HUES6 (cell line): Measurements from ENCODE around the gene PYURF.
"Not testable (repeated sequence)": the region's sequence is repeated elsewhere in the genome, so short reads cannot be mapped to it uniquely, and the experiment has no call there.

Experiments used
- H3K27ac ChIP-seq: 2 replicates; pipeline ENCODE4 v1.7.0; 2013; ENCODE audit warnings: low read depth, mild to moderate bottlenecking, low read length, inconsistent platforms
- H3K27me3 ChIP-seq: 2 replicates; pipeline ENCODE4 v1.6.1; 2013; ENCODE audit warnings: low read length; ENCODE audit not compliant: control insufficient read depth, insufficient read depth
- H3K36me3 ChIP-seq: 2 replicates; pipeline ENCODE4 v1.6.1; 2013; ENCODE audit warnings: low read length; ENCODE audit not compliant: control insufficient read depth, insufficient read depth
- H3K4me1 ChIP-seq: 2 replicates; pipeline ENCODE4 v1.6.1; 2013; ENCODE audit warnings: low read length; ENCODE audit not compliant: control insufficient read depth, insufficient read depth
- H3K4me3 ChIP-seq: 2 replicates; pipeline ENCODE4 v1.5.1; 2013; ENCODE audit warnings: low read depth, low read length
- H3K9ac ChIP-seq: one replicate; pipeline ENCODE4 v1.6.1; 2013; ENCODE audit warnings: mild to moderate bottlenecking, low read length
- H3K9me3 ChIP-seq: 2 replicates; pipeline ENCODE4 v1.6.1; 2013; ENCODE audit warnings: low read depth, low read length; ENCODE audit not compliant: control insufficient read depth, insufficient read depth

Gene PYURF, protein sequence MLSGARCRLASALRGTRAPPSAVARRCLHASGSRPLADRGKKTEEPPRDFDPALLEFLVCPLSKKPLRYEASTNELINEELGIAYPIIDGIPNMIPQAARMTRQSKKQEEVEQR

DNA sequence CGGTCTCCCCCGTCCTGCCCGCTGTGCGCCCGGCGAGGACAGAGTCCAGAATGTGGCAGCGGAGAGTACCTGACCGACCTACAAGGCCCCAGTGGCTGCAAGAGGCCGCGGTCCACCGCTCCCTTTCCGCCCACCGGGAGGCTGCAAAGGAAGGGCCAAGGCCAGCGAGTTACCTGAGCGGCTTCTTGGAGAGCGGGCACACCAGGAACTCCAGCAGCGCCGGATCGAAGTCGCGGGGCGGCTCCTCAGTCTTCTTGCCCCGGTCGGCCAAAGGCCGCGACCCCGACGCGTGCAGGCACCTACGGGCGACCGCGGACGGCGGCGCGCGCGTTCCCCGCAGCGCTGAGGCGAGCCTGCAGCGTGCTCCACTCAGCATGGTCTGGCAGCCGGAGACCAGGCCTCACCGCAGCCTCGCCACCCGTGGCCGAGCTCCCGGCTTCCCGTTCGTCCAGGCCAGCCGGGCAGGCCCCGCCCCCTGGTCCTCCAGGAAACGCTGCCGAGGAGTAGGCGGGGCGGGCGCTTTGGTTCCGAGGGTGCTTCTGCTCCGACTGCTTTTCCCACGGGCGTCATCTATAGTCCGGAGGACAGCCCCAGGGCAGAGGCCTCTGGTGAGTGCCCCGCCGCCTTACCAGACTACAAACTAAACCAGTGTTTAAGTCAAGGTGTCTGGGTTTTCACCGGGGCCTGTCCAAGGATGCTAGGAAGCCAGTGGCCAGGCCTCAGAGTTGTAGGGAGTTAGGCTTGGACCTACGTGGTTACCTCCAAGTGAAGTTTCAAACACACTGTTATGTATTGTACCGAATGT, at the start of gene PYURF:
PYURF (minus strand) TSS at position 452 of the 805 bp plus-strand sequence; CDS start at position 376, 76 bp downstream.
- H3K4me1 ChIP-seq = peaks cover 19% of the 10 kb centered on the region
- peak within 1 kb of the TSS; percentile 100 for H3K4me3 ChIP-seq
- no peaks in the 10 kb centered on the region for H3K9me3 ChIP-seq
- H3K27ac ChIP-seq = peak within 1 kb of the TSS; percentile 89
- H3K27me3 ChIP-seq = no peaks in the 10 kb centered on the region
- peak within 1 kb of the TSS; percentile 99 for H3K9ac ChIP-seq
- H3K36me3 ChIP-seq = peaks cover 16% of the 10 kb centered on the region

DNA sequence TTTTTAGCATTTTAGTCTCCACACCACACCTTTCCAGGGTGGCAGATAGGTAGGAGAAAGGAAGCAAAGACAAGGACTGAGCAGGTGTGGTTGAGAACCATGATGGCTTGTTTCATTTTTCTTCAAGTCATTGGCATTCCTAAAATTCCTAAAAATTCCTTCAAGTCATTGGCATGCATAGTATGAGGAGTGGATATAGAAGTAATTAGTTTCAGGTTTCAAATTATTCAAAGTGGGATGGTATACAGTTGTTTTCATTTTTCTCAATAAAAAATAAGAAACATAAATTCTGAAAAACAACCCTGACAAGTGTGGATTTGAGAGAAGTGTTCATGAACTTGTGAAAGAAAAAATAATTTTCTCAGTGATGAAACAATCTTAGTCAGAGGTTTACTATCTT, 46.4 kb upstream of the PYURF start:
- Histone ChIP-seq H3K27me3 (no peaks in the 10 kb centered on the region), H3K4me1 (peaks cover 11% of the 10 kb centered on the region; the same call in 1 of the 2 replicates), H3K27ac (no peak overlapping the region), H3K9me3 (no peaks in the 10 kb centered on the region), H3K36me3 (no peaks in the 10 kb centered on the region), H3K9ac (no peak overlapping the region), H3K4me3 (no peak overlapping the region)

DNA sequence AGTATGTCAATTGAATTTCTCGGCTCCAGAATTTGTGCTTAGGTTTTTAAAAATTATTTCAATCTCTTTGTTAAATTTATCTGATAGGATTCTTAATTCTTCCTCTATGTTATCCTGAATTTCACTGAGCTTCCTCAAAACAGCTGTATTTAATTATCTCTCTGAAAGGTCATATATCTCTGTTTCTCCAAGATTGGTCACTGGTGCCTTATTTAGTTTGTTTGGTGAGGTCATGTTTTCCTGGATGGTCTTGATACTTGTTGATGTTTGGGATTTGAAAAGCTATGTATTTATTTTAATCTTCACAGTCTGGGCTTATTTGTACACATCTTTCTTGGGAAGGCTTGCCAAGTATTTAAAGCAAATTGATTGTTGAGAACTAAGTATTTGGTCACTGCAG, 44.0 kb upstream of the PYURF start:
- Histone ChIP-seq H3K4me3 (no peak overlapping the region), H3K4me1 (peaks cover 4% of the 10 kb centered on the region; the same call in 1 of the 2 replicates), H3K36me3 (no peaks in the 10 kb centered on the region), H3K27ac (no peak overlapping the region), H3K9me3 (no peaks in the 10 kb centered on the region), H3K9ac (no peak overlapping the region), H3K27me3 (no peaks in the 10 kb centered on the region)

DNA sequence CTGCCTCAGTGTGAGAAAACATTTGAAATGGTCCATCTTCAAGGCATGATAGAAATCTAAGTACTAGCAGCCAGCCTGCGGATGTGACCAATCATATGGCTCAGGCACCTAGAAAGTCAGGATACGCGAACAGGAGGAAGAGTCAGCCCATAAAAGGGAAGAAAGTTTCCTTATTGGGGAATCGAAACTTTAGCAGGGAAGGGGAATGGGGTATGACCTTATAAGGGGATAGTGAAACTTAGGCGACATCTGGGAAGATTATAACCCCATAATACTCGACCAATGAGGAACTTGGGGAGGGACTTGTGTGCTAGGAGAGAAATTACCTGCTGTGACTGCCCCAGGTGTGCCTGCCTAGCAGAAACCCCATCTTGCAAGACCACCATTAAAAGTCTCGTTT, 26.2 kb upstream of the PYURF start:
- H3K4me1 ChIP-seq = no peaks in the 10 kb centered on the region

DNA sequence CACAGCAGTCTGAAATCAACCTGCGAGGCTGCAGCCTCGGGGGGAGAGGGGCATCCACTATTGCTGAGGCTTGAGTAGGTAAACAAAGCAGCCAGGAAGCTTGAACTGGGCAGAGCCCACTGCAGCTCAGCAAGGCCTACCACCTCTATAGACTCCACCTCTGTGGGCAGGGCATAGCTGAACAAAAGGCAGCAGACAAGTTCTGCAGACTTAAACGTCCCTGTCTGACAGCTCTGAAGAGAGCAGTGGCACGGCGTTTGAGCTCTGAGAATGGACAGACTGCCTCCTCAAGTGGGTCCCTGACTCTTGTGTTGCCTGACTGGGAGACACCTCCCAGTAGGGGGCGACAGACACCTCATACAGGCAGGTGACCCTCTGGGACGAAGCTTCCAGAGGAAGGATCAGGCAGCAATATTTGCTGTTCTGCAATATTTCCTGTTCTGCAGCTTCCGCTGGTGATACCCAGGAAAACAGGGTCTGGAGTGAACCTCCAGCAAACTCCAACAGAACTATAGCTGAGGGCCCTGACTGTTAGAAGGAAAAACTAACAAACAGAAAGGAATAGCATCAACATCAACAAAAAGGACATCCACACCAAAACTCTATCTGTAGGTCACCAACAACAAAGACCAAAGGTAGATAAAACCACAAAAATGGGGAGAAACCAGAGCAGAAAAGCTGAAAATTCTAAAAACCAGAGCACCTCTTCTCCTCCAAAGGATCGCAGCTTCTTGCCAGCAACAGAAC, 15.9 kb upstream of the PYURF start:
- H3K4me3 ChIP-seq, H3K9me3 ChIP-seq, H3K36me3 ChIP-seq, H3K27me3 ChIP-seq, H3K27ac ChIP-seq, H3K9ac ChIP-seq: not testable (repeated sequence)
- H3K4me1 ChIP-seq = peaks cover 12% of the 10 kb centered on the region; the same call in 1 of the 2 replicates

More for the DNA sequence above, 26.2 kb upstream of the PYURF start:
- H3K27ac ChIP-seq = no peak overlapping the region
- H3K4me3 ChIP-seq = no peak overlapping the region
- no peaks in the 10 kb centered on the region for H3K36me3 ChIP-seq
- no peaks in the 10 kb centered on the region for H3K27me3 ChIP-seq
- no peak overlapping the region for H3K9ac ChIP-seq
- no peaks in the 10 kb centered on the region for H3K9me3 ChIP-seq

DNA sequence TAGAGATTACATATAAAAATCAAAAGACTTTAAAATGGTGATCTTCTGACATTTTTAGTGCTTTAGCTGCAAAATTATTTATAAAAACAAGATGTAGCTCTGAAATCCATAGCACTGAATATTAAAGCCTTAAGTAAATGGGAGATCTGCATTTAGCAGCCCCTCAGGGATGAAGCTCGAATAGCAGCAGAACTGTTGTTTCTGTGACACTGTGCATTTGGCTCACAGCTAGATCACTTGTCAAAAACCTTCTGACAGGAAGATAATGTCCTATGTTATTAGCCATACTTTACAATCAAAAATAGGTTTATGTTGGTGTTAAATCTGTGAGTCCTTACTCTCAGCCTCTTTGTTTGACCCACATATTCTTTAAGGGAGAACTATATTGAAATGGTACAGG, 14.1 kb upstream of the PYURF start:
- no peak overlapping the region for H3K4me3 ChIP-seq
- H3K27me3 ChIP-seq = no peaks in the 10 kb centered on the region
- peaks cover 29% of the 10 kb centered on the region for H3K4me1 ChIP-seq
- H3K27ac ChIP-seq = no peak overlapping the region
- no peak overlapping the region for H3K9ac ChIP-seq
- H3K9me3 ChIP-seq = no peaks in the 10 kb centered on the region
- no peaks in the 10 kb centered on the region for H3K36me3 ChIP-seq

DNA sequence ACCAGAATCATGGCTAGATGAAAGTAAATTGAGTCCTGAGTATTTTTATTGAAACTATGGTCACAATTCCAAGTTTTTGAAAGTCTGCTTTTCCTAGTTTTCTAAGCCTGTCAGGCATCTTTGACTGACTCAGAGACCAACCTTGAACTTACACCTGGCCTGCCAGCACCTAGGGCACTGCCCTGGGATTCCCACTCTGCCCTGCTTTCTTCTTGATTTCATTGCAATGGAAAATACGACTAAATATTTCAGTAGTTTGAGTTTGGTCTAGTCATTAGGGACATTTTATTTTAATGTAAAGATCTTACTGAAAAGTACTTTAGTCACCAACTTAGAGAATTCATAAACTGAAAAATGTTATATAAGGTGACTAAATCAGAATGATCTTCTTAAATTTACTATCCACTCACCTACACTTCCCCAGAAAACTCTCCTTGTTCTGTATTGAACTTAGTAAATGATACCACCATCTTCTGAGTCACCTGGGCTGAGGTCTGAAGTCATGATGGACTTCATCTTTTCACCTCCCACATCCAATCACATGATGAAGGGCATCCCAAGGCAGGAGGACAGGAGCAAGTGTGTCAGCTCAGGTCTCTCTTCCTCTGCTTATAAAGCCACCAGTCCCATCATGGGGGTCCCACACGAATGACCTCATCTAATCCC, 11.6 kb upstream of the PYURF start:
- H3K36me3 ChIP-seq = no peaks in the 10 kb centered on the region
- H3K27me3 ChIP-seq = no peaks in the 10 kb centered on the region
- H3K27ac ChIP-seq = peak overlapping the region; percentile 91
- no peak overlapping the region for H3K9ac ChIP-seq
- H3K9me3 ChIP-seq = no peaks in the 10 kb centered on the region
- H3K4me1 ChIP-seq = peaks cover 34% of the 10 kb centered on the region
- H3K4me3 ChIP-seq = no peak overlapping the region

DNA sequence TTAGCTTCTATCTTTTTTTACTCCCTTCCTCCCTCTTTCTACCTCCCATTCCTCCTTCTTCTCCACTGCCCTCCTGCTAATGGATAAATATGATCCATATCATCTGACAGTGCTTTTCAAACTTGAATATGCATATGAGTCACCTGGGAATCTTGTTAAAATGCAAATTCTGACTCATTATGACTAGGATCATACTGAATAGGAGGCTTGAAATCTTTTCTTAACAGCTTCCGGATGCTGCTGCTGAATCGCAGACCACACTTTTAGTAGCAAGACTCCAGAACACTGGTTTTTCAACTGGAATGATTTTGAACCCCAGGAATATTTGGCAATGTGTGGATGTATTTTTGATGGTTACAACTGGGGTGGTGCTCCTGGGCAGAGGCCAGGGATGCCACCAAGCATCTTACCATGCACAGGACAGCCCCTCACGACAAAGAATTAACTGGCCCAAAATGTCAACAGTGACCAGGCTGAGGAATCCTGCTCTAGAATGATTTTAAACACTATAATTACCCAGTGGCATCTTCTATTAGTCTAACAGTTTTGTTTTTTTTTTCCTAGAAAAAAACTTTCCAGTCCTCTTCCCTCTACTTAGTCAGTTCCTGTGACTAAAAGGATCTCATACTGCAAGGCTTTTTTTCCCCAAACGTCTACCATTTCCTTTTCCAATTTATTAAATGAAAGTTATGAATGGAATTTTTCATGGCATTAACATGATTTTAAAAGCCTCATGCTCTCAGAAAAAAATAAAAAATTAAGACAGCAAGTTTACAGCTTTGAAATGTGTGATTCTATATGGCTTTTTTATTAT, 10.6 kb upstream of the PYURF start:
- Histone ChIP-seq H3K27ac (peak overlapping the region; percentile 91), H3K4me1 (peaks cover 33% of the 10 kb centered on the region), H3K9me3 (no peaks in the 10 kb centered on the region), H3K36me3 (no peaks in the 10 kb centered on the region), H3K27me3 (no peaks in the 10 kb centered on the region), H3K9ac (peak overlapping the region; percentile 63), H3K4me3 (peak overlapping the region; percentile 49)

DNA sequence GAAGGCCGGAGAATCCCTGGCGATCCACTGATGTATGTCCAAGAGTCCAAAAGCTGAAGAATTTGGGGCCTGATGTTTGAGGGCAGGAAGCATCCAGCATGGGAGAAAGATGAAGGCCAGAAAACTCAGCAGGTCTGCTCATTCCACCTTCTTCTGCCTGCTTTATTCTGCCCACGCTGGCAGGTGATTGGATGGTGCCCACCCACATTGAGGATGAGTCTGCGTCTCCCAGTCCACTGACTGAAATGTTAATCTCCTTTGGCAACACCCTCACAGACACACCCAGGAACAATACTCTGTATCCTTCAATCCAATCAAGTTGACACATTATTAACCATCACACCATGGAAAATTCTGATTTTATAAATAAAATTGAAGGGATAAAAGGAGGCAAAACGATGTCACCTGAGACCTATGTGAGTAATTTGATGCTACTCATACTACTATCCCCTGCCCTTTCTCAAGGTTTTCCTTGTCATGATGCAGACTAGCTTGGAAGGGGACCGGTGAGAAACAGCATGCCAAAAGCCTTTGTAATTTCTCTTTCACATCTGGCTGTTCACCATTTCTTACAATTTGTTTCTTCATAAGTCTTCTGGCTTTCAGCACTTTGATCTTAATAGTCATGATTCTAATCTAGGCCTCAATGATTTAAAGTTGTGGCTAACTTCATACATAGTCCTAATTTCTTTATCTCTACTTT, 9.7 kb upstream of the PYURF start:
- Histone ChIP-seq H3K4me1 (peaks cover 29% of the 10 kb centered on the region), H3K9me3 (no peaks in the 10 kb centered on the region), H3K27me3 (no peaks in the 10 kb centered on the region), H3K9ac (no peak overlapping the region), H3K4me3 (peak overlapping the region; percentile 40), H3K27ac (peak overlapping the region; percentile 91), H3K36me3 (no peaks in the 10 kb centered on the region)

DNA sequence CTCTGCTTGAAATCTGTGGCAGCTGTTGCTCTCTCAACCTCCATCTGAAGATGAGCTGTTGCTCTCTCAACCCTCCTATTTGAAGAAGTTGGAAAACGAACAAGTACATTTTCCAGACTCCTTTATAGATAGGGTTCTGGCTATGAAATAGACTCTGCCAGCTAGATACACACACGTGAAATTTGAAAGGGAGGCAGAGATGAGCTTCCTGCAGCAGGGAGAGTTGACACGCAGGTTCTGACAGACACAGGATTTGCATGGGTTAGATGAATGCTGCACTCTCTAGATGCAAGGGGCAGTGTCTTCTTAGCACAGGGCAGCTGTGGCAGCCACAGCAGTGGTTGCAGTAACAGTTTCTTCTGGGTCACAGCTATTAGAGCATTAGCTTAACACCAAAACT, 8.0 kb upstream of the PYURF start:
- Histone ChIP-seq H3K36me3 (no peaks in the 10 kb centered on the region), H3K9me3 (no peaks in the 10 kb centered on the region), H3K27ac (no peak overlapping the region), H3K4me3 (peak overlapping the region; percentile 40), H3K4me1 (peaks cover 29% of the 10 kb centered on the region), H3K27me3 (no peaks in the 10 kb centered on the region), H3K9ac (no peak overlapping the region)
